GM23338 (cell line): Measurements from ENCODE around the gene CTNNA3. TPM values are rescaled to one million over a fixed set of nuclear protein-coding genes. Genes with fewer than 3 reads are reported as not detected.

Experiments used
- ATAC-seq: fragments of 200-7000 bp; cut with Tn5 transposase; 3 replicates; pipeline ENCODE4 v1.9.1; 2020
- DNase-seq: peaks from one replicate; pipeline ENCODE4 v3.0.0-alpha.2; 2015; ENCODE audit warnings: low spot score
- H2AFZ ChIP-seq: fragments of 200-600 bp; sonication (generic); 2 replicates; pipeline ENCODE4 v1.8.0; 2016; ENCODE audit warnings: antibody characterized with exemption, mild to moderate bottlenecking, moderate library complexity
- H3F3A ChIP-seq: fragments of 200-600 bp; sonication (generic); replicated peaks from 2 replicates; pipeline ENCODE4 v1.8.0; 2017; ENCODE audit warnings: antibody characterized with exemption, mixed run types, low read depth
- H3K27ac ChIP-seq: fragments of 200-600 bp; sonication (generic); 2 replicates; pipeline ENCODE4 v1.6.1; 2016; ENCODE audit warnings: low read depth
- H3K27me3 ChIP-seq: fragments of 200-600 bp; sonication (generic); 2 replicates; pipeline ENCODE4 v1.8.0; 2016; ENCODE audit warnings: mild to moderate bottlenecking, mixed run types, moderate library complexity; ENCODE audit not compliant: insufficient read depth
- H3K36me3 ChIP-seq: fragments of 200-600 bp; sonication (generic); 2 replicates; pipeline ENCODE4 v1.8.0; 2016; ENCODE audit warnings: mild to moderate bottlenecking; ENCODE audit not compliant: insufficient read depth
- H3K4me1 ChIP-seq: fragments of 200-600 bp; sonication (generic); 2 replicates; pipeline ENCODE4 v1.8.0; 2016; ENCODE audit warnings: mild to moderate bottlenecking, moderate library complexity; ENCODE audit not compliant: insufficient read depth
- H3K4me2 ChIP-seq: fragments of 200-600 bp; sonication (generic); 2 replicates; pipeline ENCODE4 v1.7.1; 2017; ENCODE audit warnings: mixed run types
- H3K4me3 ChIP-seq: fragments of 200-600 bp; sonication (generic); 2 replicates; pipeline ENCODE4 v1.6.1; 2016; ENCODE audit warnings: mixed run types
- H3K79me2 ChIP-seq: fragments of 200-600 bp; sonication (generic); replicated peaks from 2 replicates; pipeline ENCODE4 v1.8.0; 2017; ENCODE audit warnings: mild to moderate bottlenecking; ENCODE audit not compliant: insufficient read depth
- H3K9me2 ChIP-seq: fragments of 200-600 bp; sonication (generic); 2 replicates; pipeline ENCODE4 v1.8.0; 2017; ENCODE audit not compliant: insufficient read depth
- H4K20me1 ChIP-seq: fragments of 200-600 bp; sonication (generic); replicated peaks from 2 replicates; pipeline ENCODE4 v1.8.0; 2017; ENCODE audit warnings: mild to moderate bottlenecking; ENCODE audit not compliant: insufficient read depth
- H3K27ac Mint-ChIP-seq: 2 replicates; pipeline ENCODE4 v1.8.0; 2020; ENCODE audit warnings: inconsistent platforms, mild to moderate bottlenecking, moderate library complexity, mixed read lengths
- H3K27me3 Mint-ChIP-seq: 3 replicates; pipeline ENCODE4 v1.8.0; 2022; ENCODE audit warnings: low read depth, mild to moderate bottlenecking, moderate library complexity, mixed read lengths, inconsistent platforms; ENCODE audit not compliant: insufficient read depth, poor library complexity
- H3K36me3 Mint-ChIP-seq: 3 replicates; pipeline ENCODE4 v1.8.0; 2021; ENCODE audit warnings: low read depth, mild to moderate bottlenecking, inconsistent platforms, moderate library complexity, mixed read lengths
- H3K4me1 Mint-ChIP-seq: 3 replicates; pipeline ENCODE4 v1.8.0; 2020; ENCODE audit warnings: mild to moderate bottlenecking, inconsistent platforms, mixed read lengths
- H3K4me3 Mint-ChIP-seq: 3 replicates; pipeline ENCODE4 v1.8.0; 2021; ENCODE audit warnings: moderate library complexity, mild to moderate bottlenecking, inconsistent platforms, mixed read lengths
- H3K9me3 Mint-ChIP-seq: 3 replicates; pipeline ENCODE4 v1.8.0; 2020; ENCODE audit warnings: moderate library complexity, mild to moderate bottlenecking, inconsistent platforms, mixed read lengths
- CREB1 ChIP-seq: fragments of 250-450 bp; sonication (Bioruptor Pico); IDR thresholded peaks from 2 replicates; pipeline ENCODE4 v1.5.0; 2020; ENCODE audit warnings: low read depth, mild to moderate bottlenecking, moderate library complexity
- CTCF ChIP-seq, 2 experiments: fragments of 200-600 bp in 1 of 2; sonication (generic) in 1 of 2; conservative IDR thresholded peaks; 2 replicates each; pipeline versions ENCODE4 v1.5.1 to v1.6.1; 2016 to 2017; ENCODE audit warnings: antibody characterized with exemption in 2 of 2, low read depth in 2 of 2, mild to moderate bottlenecking in 2 of 2, moderate library complexity in 1 of 2
- ETS1 ChIP-seq: IDR thresholded peaks from 2 replicates; pipeline ENCODE4 v1.6.1; 2016; ENCODE audit warnings: antibody characterized with exemption
- EZH2 ChIP-seq: fragments of 200-600 bp; sonication (generic); IDR thresholded peaks from one replicate; pipeline ENCODE4 v1.8.0; 2017; ENCODE audit warnings: antibody characterized with exemption, mild to moderate bottlenecking, low read depth; ENCODE audit not compliant: unreplicated experiment
- EZH2phosphoT487 ChIP-seq: fragments of 200-600 bp; sonication (generic); IDR thresholded peaks from one replicate; pipeline ENCODE4 v1.8.1; 2018; ENCODE audit warnings: antibody characterized with exemption; ENCODE audit not compliant: unreplicated experiment
- JUNB ChIP-seq: IDR thresholded peaks from one replicate; pipeline ENCODE4 v1.6.1; 2016; ENCODE audit warnings: antibody characterized with exemption; ENCODE audit not compliant: unreplicated experiment
- NANOG ChIP-seq: IDR thresholded peaks from 2 replicates; pipeline ENCODE4 v1.6.1; 2016; ENCODE audit warnings: antibody characterized with exemption, borderline replicate concordance
- POLR2AphosphoS5 ChIP-seq: IDR thresholded peaks from 2 replicates; pipeline ENCODE4 v1.6.1; 2016; ENCODE audit warnings: antibody characterized with exemption, low read depth
- REST ChIP-seq: IDR thresholded peaks from one replicate; pipeline ENCODE4 v1.6.1; 2018; ENCODE audit warnings: antibody characterized with exemption; ENCODE audit not compliant: unreplicated experiment
- STAT1 ChIP-seq: IDR thresholded peaks from one replicate; pipeline ENCODE4 v1.6.1; 2016; ENCODE audit warnings: antibody characterized with exemption; ENCODE audit not compliant: unreplicated experiment
- ZNF114 ChIP-seq: fragments of 250-450 bp; sonication (Bioruptor Pico); IDR thresholded peaks from 2 replicates; pipeline ENCODE4 v1.5.0; 2020; ENCODE audit warnings: mild to moderate bottlenecking, moderate library complexity
- ZNF331 ChIP-seq: fragments of 250-450 bp; sonication (Bioruptor Pico); IDR thresholded peaks from 2 replicates; pipeline ENCODE4 v1.5.0; 2020; ENCODE audit warnings: low read depth, mild to moderate bottlenecking, moderate library complexity
- ZNF462 ChIP-seq: fragments of 250-450 bp; sonication (Bioruptor Pico); IDR thresholded peaks from 2 replicates; pipeline ENCODE4 v1.5.0; 2020; ENCODE audit warnings: mild to moderate bottlenecking, moderate library complexity
- polyA plus RNA-seq: library from polyadenylated mRNA; unstranded; fragments of >200 nt; fragmentation: Nextera tagmentation; extraction: Ambion mirVana; gene quantifications from 2 replicates; pipeline ENCODE4 v1.2.1, GENCODE V29; 2016
- total RNA-seq: library from RNA; depleted of rRNA; stranded (reverse); fragments of >200 nt; shearing (Covaris generic); gene quantifications from 2 replicates; pipeline ENCODE4 v1.2.3, GENCODE V29; 2014

CTNNA3 gene
- total and polyA plus RNA-seq, 2 experiments from 2014 or later = 0.71 to 3.3 TPM

- Histone ChIP-seq H4K20me1 (no peaks in the 10 kb centered on the region), H3K27ac (no peak overlapping the region), H2AFZ (no peak overlapping the region), H3F3A (no peaks in the 10 kb centered on the region), H3K79me2 (no peaks in the 10 kb centered on the region), H3K27me3 (no peaks in the 10 kb centered on the region), H3K36me3 (no peaks in the 10 kb centered on the region), H3K9me2 (no peaks in the 10 kb centered on the region), H3K4me2 (no peak overlapping the region), H3K4me1 (no peaks in the 10 kb centered on the region), H3K4me3 (no peak overlapping the region)
- Mint-ChIP-seq H3K4me1 (no peaks in the 10 kb centered on the region), H3K9me3 (no peaks in the 10 kb centered on the region), H3K27me3 (no peaks in the 10 kb centered on the region), H3K27ac (no peak overlapping the region), H3K36me3 (no peaks in the 10 kb centered on the region), H3K4me3 (no peak overlapping the region)
- TF ChIP-seq ZNF331 (CRISPR knock-in tag) (no peak), STAT1 (no peak), ZNF114 (CRISPR knock-in tag) (no peak), POLR2AphosphoS5 (no peak), CTCF (conservative IDR thresholded peaks at IDR 0.05; ENCODE audit: low read depth in 2 of 2) (no peak), EZH2phosphoT487 (no peak), EZH2 (no peak), CREB1 (CRISPR knock-in tag) (no peak), ETS1 (no peak), NANOG (no peak), ZNF462 (CRISPR knock-in tag) (no peak), REST (no peak), JUNB (no peak)
- ATAC-seq = peak; percentile 77
- DNase-seq = peak; percentile 12
Observed at GRCh38 chr10:66982792-66983474, 713.1 kb downstream of the CTNNA3 start.
